GM23338 (cell line): ENCODE results near the gene EPHB2.

ENCODE experiments used
- CREB1 ChIP-seq: fragments of 250-450 bp; sonication (Bioruptor Pico); IDR thresholded peaks from 2 replicates; pipeline ENCODE4 v1.5.0; 2020; ENCODE audit warnings: low read depth, mild to moderate bottlenecking, moderate library complexity
- CTCF ChIP-seq, 2 experiments: fragments of 200-600 bp in 1 of 2; sonication (generic) in 1 of 2; conservative IDR thresholded peaks; 2 replicates each; pipeline versions ENCODE4 v1.5.1 to v1.6.1; 2016 to 2017; ENCODE audit warnings: antibody characterized with exemption in 2 of 2, low read depth in 2 of 2, mild to moderate bottlenecking in 2 of 2, moderate library complexity in 1 of 2
- ETS1 ChIP-seq: IDR thresholded peaks from 2 replicates; pipeline ENCODE4 v1.6.1; 2016; ENCODE audit warnings: antibody characterized with exemption
- EZH2 ChIP-seq: fragments of 200-600 bp; sonication (generic); IDR thresholded peaks from one replicate; pipeline ENCODE4 v1.8.0; 2017; ENCODE audit warnings: antibody characterized with exemption, mild to moderate bottlenecking, low read depth; ENCODE audit not compliant: unreplicated experiment
- EZH2phosphoT487 ChIP-seq: fragments of 200-600 bp; sonication (generic); IDR thresholded peaks from one replicate; pipeline ENCODE4 v1.8.1; 2018; ENCODE audit warnings: antibody characterized with exemption; ENCODE audit not compliant: unreplicated experiment
- JUNB ChIP-seq: IDR thresholded peaks from one replicate; pipeline ENCODE4 v1.6.1; 2016; ENCODE audit warnings: antibody characterized with exemption; ENCODE audit not compliant: unreplicated experiment
- NANOG ChIP-seq: IDR thresholded peaks from 2 replicates; pipeline ENCODE4 v1.6.1; 2016; ENCODE audit warnings: antibody characterized with exemption, borderline replicate concordance
- POLR2AphosphoS5 ChIP-seq: IDR thresholded peaks from 2 replicates; pipeline ENCODE4 v1.6.1; 2016; ENCODE audit warnings: antibody characterized with exemption, low read depth
- STAT1 ChIP-seq: IDR thresholded peaks from one replicate; pipeline ENCODE4 v1.6.1; 2016; ENCODE audit warnings: antibody characterized with exemption; ENCODE audit not compliant: unreplicated experiment
- ZNF331 ChIP-seq: fragments of 250-450 bp; sonication (Bioruptor Pico); IDR thresholded peaks from 2 replicates; pipeline ENCODE4 v1.5.0; 2020; ENCODE audit warnings: low read depth, mild to moderate bottlenecking, moderate library complexity
- ZNF462 ChIP-seq: fragments of 250-450 bp; sonication (Bioruptor Pico); IDR thresholded peaks from 2 replicates; pipeline ENCODE4 v1.5.0; 2020; ENCODE audit warnings: mild to moderate bottlenecking, moderate library complexity
- TF ChIP-seq, protein P1 (sequence below): IDR thresholded peaks from one replicate; pipeline ENCODE4 v1.6.1; 2018; ENCODE audit warnings: antibody characterized with exemption; ENCODE audit not compliant: unreplicated experiment

- TF ChIP-seq CTCF (conservative IDR thresholded peaks at IDR 0.05; ENCODE audit: low read depth in 2 of 2), result no peak
- TF ChIP-seq POLR2AphosphoS5, result no peak
- TF ChIP-seq EZH2, result no peak
- TF ChIP-seq, protein P1, sequence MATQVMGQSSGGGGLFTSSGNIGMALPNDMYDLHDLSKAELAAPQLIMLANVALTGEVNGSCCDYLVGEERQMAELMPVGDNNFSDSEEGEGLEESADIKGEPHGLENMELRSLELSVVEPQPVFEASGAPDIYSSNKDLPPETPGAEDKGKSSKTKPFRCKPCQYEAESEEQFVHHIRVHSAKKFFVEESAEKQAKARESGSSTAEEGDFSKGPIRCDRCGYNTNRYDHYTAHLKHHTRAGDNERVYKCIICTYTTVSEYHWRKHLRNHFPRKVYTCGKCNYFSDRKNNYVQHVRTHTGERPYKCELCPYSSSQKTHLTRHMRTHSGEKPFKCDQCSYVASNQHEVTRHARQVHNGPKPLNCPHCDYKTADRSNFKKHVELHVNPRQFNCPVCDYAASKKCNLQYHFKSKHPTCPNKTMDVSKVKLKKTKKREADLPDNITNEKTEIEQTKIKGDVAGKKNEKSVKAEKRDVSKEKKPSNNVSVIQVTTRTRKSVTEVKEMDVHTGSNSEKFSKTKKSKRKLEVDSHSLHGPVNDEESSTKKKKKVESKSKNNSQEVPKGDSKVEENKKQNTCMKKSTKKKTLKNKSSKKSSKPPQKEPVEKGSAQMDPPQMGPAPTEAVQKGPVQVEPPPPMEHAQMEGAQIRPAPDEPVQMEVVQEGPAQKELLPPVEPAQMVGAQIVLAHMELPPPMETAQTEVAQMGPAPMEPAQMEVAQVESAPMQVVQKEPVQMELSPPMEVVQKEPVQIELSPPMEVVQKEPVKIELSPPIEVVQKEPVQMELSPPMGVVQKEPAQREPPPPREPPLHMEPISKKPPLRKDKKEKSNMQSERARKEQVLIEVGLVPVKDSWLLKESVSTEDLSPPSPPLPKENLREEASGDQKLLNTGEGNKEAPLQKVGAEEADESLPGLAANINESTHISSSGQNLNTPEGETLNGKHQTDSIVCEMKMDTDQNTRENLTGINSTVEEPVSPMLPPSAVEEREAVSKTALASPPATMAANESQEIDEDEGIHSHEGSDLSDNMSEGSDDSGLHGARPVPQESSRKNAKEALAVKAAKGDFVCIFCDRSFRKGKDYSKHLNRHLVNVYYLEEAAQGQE, result no peak
- TF ChIP-seq ZNF331 (CRISPR knock-in tag), result no peak
- TF ChIP-seq JUNB, result no peak
- TF ChIP-seq CREB1 (CRISPR knock-in tag), result no peak
- no peak for TF ChIP-seq EZH2phosphoT487
- TF ChIP-seq ETS1, result no peak
- TF ChIP-seq STAT1, result no peak
- TF ChIP-seq NANOG, result no peak
- TF ChIP-seq ZNF462 (CRISPR knock-in tag), result no peak
These were observed 134.8 kb downstream of the EPHB2 start for GRCh38 chr1:22845398-22845935.
